Endothelial cell of umbilical vein (primary cell): Measurements from ENCODE around the gene TSPAN13. TPM values are rescaled to one million over a fixed set of nuclear protein-coding genes. Genes with fewer than 3 reads are reported as not detected.

Experiments used
- BruUV-seq: library from RNA; stranded (reverse); fragments of 400-500 nt; replicated peaks from 2 replicates; lab custom pipeline; 2021; lab: Mats Ljungman, UMichigan
- CTCF ChIA-PET: fragments of 300-600, 350-600 bp; sonication (Branson Sonifier 250); formaldehyde crosslinking; loops from one replicate; lab custom pipeline; 2021; ENCODE audit warnings: antibody characterized with exemption, inconsistent platforms; lab: Charles Lee
- POLR2A ChIA-PET: fragments of 300-600, 350-600 bp; sonication (Branson Sonifier 250); formaldehyde crosslinking; loops from one replicate; lab custom pipeline; 2021; ENCODE audit warnings: antibody characterized with exemption, inconsistent platforms; lab: Charles Lee
- DNase-seq: peaks from one replicate; pipeline ENCODE4 v3.0.0-alpha.2; 2011; ENCODE audit warnings: low read depth, low spot score
- FAIRE-seq: peaks from 2 replicates; lab custom pipeline; 2011; peaks lifted over from hg19 to GRCh38; lab: Jason Lieb, UNC
- H2AFZ ChIP-seq: 2 replicates; pipeline ENCODE4 v1.6.0; 2012; ENCODE audit warnings: low read depth, low read length, control low read depth, inconsistent platforms
- H3K27ac ChIP-seq: 2 replicates; pipeline ENCODE4 v1.5.1; 2011; ENCODE audit warnings: low read depth, mild to moderate bottlenecking, control low read depth, low read length, moderate library complexity; ENCODE audit not compliant: insufficient read depth
- H3K27me3 ChIP-seq, 2 experiments: 2 replicates each; pipeline versions ENCODE4 v1.6.0 to v1.6.1; 2011; ENCODE audit warnings: low read length in 2 of 2, mixed read lengths in 1 of 2; ENCODE audit not compliant: control insufficient read depth in 2 of 2, insufficient read depth in 2 of 2
- H3K36me3 ChIP-seq, 2 experiments: 2 replicates in 1 of 2; 3 replicates in 1 of 2; pipeline ENCODE4 v1.5.1; 2011; ENCODE audit warnings: low read length in 2 of 2, mild to moderate bottlenecking in 1 of 2, moderate library complexity in 1 of 2; ENCODE audit not compliant: control insufficient read depth in 2 of 2, insufficient read depth in 2 of 2; ENCODE audit errors: extremely low read depth in 1 of 2
- H3K4me1 ChIP-seq: 3 replicates; pipeline ENCODE4 v1.5.1; 2011; ENCODE audit warnings: mild to moderate bottlenecking, low read length; ENCODE audit not compliant: control insufficient read depth, insufficient read depth; ENCODE audit errors: extremely low read depth
- H3K4me2 ChIP-seq: 2 replicates; pipeline ENCODE4 v1.6.1; 2011; ENCODE audit warnings: low read length, control low read depth, mixed read lengths; ENCODE audit not compliant: insufficient read depth
- H3K4me3 ChIP-seq, 3 experiments: fragments of 200-600 bp in 1 of 3; sonication (generic), shearing (Covaris generic) in 1 of 3; replicated peaks in 1 of 3; 2 replicates each; pipeline ENCODE4 v1.5.1; 2011 to 2016; ENCODE audit warnings: control low read depth in 3 of 3, low read length in 3 of 3, mild to moderate bottlenecking in 2 of 3, inconsistent platforms in 1 of 3, low read depth in 1 of 3, moderate library complexity in 1 of 3; ENCODE audit not compliant: insufficient read depth in 1 of 3
- H3K79me2 ChIP-seq: 2 replicates; pipeline ENCODE4 v1.6.0; 2012; ENCODE audit warnings: low read length, inconsistent platforms; ENCODE audit not compliant: control insufficient read depth, insufficient read depth
- H3K9ac ChIP-seq: replicated peaks from 2 replicates; pipeline ENCODE3; 2011; ENCODE audit warnings: low read length, control low read depth; ENCODE audit not compliant: insufficient read depth; ENCODE audit errors: extremely low read depth
- H3K9me1 ChIP-seq: replicated peaks from 3 replicates; pipeline ENCODE4 v1.6.0; 2011; ENCODE audit warnings: mild to moderate bottlenecking, low read length; ENCODE audit not compliant: control insufficient read depth, insufficient read depth; ENCODE audit errors: extremely low read depth
- H3K9me3 ChIP-seq: replicated peaks from 2 replicates; pipeline ENCODE4 v1.5.1; 2012; ENCODE audit warnings: low read length, inconsistent platforms; ENCODE audit not compliant: control insufficient read depth, insufficient read depth
- H4K20me1 ChIP-seq: replicated peaks from 2 replicates; pipeline ENCODE3; 2011; ENCODE audit warnings: mild to moderate bottlenecking, low read length; ENCODE audit not compliant: control insufficient read depth, insufficient read depth; ENCODE audit errors: extremely low read depth
- EZH2 ChIP-seq: IDR thresholded peaks from 2 replicates; pipeline ENCODE4 v1.6.1; 2012; ENCODE audit warnings: borderline replicate concordance, low read depth, mild to moderate bottlenecking, moderate library complexity, low read length, inconsistent platforms; ENCODE audit not compliant: severe bottlenecking
- FOS ChIP-seq: IDR thresholded peaks from 2 replicates; pipeline ENCODE4 v1.6.1; 2011; ENCODE audit warnings: mild to moderate bottlenecking, low read length, moderate library complexity, borderline replicate concordance; ENCODE audit not compliant: insufficient read depth
- GATA2 ChIP-seq: IDR thresholded peaks from 2 replicates; pipeline ENCODE4 v1.7.0; 2011; ENCODE audit warnings: low read depth, mild to moderate bottlenecking, moderate library complexity, mixed read lengths, low read length; ENCODE audit not compliant: insufficient read length, insufficient read depth
- JUN ChIP-seq: IDR thresholded peaks from 2 replicates; pipeline ENCODE4 v1.6.1; 2011; ENCODE audit warnings: borderline replicate concordance, low read depth; ENCODE audit not compliant: insufficient read length, insufficient read depth
- MYC ChIP-seq: IDR thresholded peaks from one replicate; pipeline ENCODE4 v1.6.1; 2011; ENCODE audit warnings: mild to moderate bottlenecking, low read depth, low read length
- POLR2A ChIP-seq: IDR thresholded peaks from 2 replicates; pipeline ENCODE4 v1.6.1; 2012; ENCODE audit warnings: low read depth, mild to moderate bottlenecking, control low read depth, low read length
- dilution Hi-C: fragments of 300-500 bp; cut with MboI; formaldehyde crosslinking; loops from one replicate; pipeline ENCODE4 v1.15.0; 2019; ENCODE audit warnings: low sequenced_read_pairs; ENCODE audit not compliant: extremely low pct_ligation_motif_present
- intact Hi-C: fragments of 100-400 bp; cut with micrococcal nuclease; formaldehyde crosslinking; loops from one replicate; pipeline ENCODE4 v1.10.0; 2022
- polyA plus RNA-seq, 4 experiments: library from polyadenylated mRNA; depleted of rRNA in 3 of 4; stranded (reverse) in 3 of 4; unstranded in 1 of 4; fragments of >200 nt; gene quantifications; 2 replicates each; pipeline versions ENCODE4 v1.2.1 to v1.2.3, GENCODE V29; 2011 to 2012; ENCODE audit warnings: missing spikeins in 1 of 4
- total RNA-seq: library from RNA; stranded (reverse); gene quantifications from 2 replicates; pipeline ENCODE4 v1.2.3, GENCODE V29; 2021
- TF ChIP-seq, protein P1 (sequence below), 2 donors: IDR thresholded peaks; 1 replicate in 1 of 2; 2 replicates in 1 of 2; pipeline ENCODE4 v1.5.1; 2011; ENCODE audit warnings: low read length in 2 of 2, mild to moderate bottlenecking in 2 of 2, moderate library complexity in 2 of 2, control low read depth in 1 of 2, inconsistent platforms in 1 of 2, low read depth in 1 of 2; ENCODE audit not compliant: insufficient read depth in 1 of 2; ENCODE audit errors: extremely low read depth in 1 of 2
- TF ChIP-seq, protein P2 (sequence below): IDR thresholded peaks from 2 replicates; pipeline ENCODE4 v1.6.1; 2011; ENCODE audit not compliant: insufficient read depth, insufficient read length

The TSPAN13 gene
- total and polyA plus RNA-seq, 2 donors (not counting 3 experiments of a cell fraction or from before 2014, with no cell fraction given) = 13.3 to 33.0 TPM

DNA sequence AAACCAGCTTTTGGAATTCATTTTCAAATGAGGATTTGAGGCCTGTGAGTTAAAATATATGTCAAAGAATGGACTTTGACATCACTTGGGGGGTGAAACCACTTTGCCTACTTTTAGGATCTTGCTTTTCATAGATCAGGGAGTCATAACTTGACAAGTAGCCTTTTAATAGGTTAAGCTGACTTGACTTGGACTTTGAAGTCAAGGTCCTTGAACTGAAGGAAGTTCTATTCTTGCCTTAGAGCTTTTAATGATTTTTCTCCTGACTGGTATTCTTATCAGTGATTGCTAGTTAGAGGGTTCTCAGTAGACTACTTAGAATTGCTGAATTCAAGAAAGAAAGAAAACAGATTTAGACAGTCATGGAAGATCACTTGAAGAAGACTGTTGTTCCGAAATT lies 33.6 kb downstream of the TSPAN13 start:
- Histone ChIP-seq H4K20me1 (no peaks in the 10 kb centered on the region), H3K9me3 (no peaks in the 10 kb centered on the region), H3K4me2 (no peak overlapping the region), H3K27ac (no peak overlapping the region), H3K36me3 (no peaks in the 10 kb centered on the region), H3K9me1 (no peaks in the 10 kb centered on the region), H3K4me1 (no peaks in the 10 kb centered on the region), H3K9ac (no peak overlapping the region), H2AFZ (no peak overlapping the region), H3K27me3 (no peaks in the 10 kb centered on the region), H3K4me3 (no peak overlapping the region), H3K79me2 (no peaks in the 10 kb centered on the region)
- POLR2A ChIA-PET = no interaction called here
- CTCF ChIA-PET = interaction anchor here (1.5 kb wide), 1 partner anchor 14 kb away, joined by 7 read pairs; no protein-coding TSS in a partner anchor
- intact Hi-C loops (no loop called here), dilution Hi-C loops (no loop called here)
- no peak for FAIRE-seq
- BruUV-seq = no TSS peak
- no peak for TF ChIP-seq POLR2A
- TF ChIP-seq GATA2 = no peak
- TF ChIP-seq JUN = no peak
- no peak for TF ChIP-seq EZH2
- TF ChIP-seq, protein P1, sequence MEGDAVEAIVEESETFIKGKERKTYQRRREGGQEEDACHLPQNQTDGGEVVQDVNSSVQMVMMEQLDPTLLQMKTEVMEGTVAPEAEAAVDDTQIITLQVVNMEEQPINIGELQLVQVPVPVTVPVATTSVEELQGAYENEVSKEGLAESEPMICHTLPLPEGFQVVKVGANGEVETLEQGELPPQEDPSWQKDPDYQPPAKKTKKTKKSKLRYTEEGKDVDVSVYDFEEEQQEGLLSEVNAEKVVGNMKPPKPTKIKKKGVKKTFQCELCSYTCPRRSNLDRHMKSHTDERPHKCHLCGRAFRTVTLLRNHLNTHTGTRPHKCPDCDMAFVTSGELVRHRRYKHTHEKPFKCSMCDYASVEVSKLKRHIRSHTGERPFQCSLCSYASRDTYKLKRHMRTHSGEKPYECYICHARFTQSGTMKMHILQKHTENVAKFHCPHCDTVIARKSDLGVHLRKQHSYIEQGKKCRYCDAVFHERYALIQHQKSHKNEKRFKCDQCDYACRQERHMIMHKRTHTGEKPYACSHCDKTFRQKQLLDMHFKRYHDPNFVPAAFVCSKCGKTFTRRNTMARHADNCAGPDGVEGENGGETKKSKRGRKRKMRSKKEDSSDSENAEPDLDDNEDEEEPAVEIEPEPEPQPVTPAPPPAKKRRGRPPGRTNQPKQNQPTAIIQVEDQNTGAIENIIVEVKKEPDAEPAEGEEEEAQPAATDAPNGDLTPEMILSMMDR (IDR thresholded peaks at IDR 0.05; ENCODE audit: extremely low read depth in 1 of 2, insufficient read depth in 1 of 2, low read depth in 1 of 2, low read length in 2 of 2) = no peak
- TF ChIP-seq, protein P2, sequence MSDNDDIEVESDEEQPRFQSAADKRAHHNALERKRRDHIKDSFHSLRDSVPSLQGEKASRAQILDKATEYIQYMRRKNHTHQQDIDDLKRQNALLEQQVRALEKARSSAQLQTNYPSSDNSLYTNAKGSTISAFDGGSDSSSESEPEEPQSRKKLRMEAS = no peak
- TF ChIP-seq FOS = no peak
- TF ChIP-seq MYC = no peak
- no peak for DNase-seq
